ENCODE data around the gene GULP1. TPM values are rescaled to one million over a fixed set of nuclear protein-coding genes. Genes with fewer than 3 reads are reported as not detected.

Gene GULP1
- total and polyA plus RNA-seq, 2 of the 13 experiments (the other 11 are each of a cell fraction or from before 2014, with no cell fraction given) = 0.15 TPM; not detected in 1

DNA sequence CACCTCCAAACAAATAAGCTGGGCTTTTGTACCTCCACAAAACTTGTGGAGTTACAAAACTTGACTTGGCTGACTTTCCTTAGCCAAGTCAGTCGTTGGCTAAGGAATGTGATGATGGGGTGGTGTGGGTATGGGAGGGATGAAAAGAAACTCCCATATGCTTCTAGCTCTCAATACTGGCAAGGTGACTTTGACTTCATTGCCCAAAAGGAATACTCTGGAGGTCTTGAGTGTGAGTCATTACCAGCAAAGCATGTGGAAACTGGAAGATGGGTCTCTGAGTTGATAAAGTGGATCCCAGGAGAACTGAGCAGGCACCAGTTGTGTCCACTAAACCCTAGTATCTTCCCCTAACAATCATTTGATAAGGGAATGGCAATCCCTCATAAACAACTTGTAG lies 226.7 kb downstream of the GULP1 start:
- FAIRE-seq = no peak
- no peak overlapping the region for H3K4me2 ChIP-seq (ENCODE audit: low read depth, low read length)
- CTCF ChIA-PET (ENCODE audit: low intra/inter-chr PET ratio, low total read pairs) = no interaction called here

More for the DNA sequence above, 226.7 kb downstream of the GULP1 start:
- DNase-seq (ENCODE audit: low spot score) (no peak), ATAC-seq (no peak)
- Histone ChIP-seq H3K36me3 (replicated peaks in 1 of 2; ENCODE audit: control insufficient read depth in 1 of 2, insufficient read depth in 2 of 2, low read length in 2 of 2) (no peaks in the 10 kb centered on the region), H3K4me1 (ENCODE audit: insufficient read depth, low read length) (no peaks in the 10 kb centered on the region), H4K20me1 (ENCODE audit: insufficient read depth, low read length) (no peaks in the 10 kb centered on the region), H3K79me2 (ENCODE audit: insufficient read depth, low read length) (no peaks in the 10 kb centered on the region), H3K4me3 (replicated peaks in 1 of 3; ENCODE audit: insufficient read depth in 1 of 3, low read depth in 2 of 3, low read length in 3 of 3) (no peak overlapping the region), H2AFZ (ENCODE audit: low read length) (no peak overlapping the region), H3K9ac (ENCODE audit: insufficient read depth, low read depth, low read length) (no peak overlapping the region), H3K27ac (ENCODE audit: extremely low read length, insufficient read depth, low read length) (no peak overlapping the region), H3K9me3 (ENCODE audit: low read length) (no peaks in the 10 kb centered on the region), H3K27me3 (ENCODE audit: control insufficient read depth in 1 of 2, insufficient read depth in 2 of 2, low read length in 2 of 2) (no peaks in the 10 kb centered on the region)
- TF ChIP-seq REPIN1 (CRISPR knock-in tag; IDR thresholded peaks at IDR 0.05; ENCODE audit: borderline replicate concordance, low read depth) = no peak
- no peak for TF ChIP-seq ZSCAN25 (CRISPR knock-in tag; IDR thresholded peaks at IDR 0.05)
- TF ChIP-seq, protein P1, sequence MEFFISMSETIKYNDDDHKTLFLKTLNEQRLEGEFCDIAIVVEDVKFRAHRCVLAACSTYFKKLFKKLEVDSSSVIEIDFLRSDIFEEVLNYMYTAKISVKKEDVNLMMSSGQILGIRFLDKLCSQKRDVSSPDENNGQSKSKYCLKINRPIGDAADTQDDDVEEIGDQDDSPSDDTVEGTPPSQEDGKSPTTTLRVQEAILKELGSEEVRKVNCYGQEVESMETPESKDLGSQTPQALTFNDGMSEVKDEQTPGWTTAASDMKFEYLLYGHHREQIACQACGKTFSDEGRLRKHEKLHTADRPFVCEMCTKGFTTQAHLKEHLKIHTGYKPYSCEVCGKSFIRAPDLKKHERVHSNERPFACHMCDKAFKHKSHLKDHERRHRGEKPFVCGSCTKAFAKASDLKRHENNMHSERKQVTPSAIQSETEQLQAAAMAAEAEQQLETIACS (CRISPR knock-in tag; IDR thresholded peaks at IDR 0.05) = no peak
- TF ChIP-seq, protein P2, sequence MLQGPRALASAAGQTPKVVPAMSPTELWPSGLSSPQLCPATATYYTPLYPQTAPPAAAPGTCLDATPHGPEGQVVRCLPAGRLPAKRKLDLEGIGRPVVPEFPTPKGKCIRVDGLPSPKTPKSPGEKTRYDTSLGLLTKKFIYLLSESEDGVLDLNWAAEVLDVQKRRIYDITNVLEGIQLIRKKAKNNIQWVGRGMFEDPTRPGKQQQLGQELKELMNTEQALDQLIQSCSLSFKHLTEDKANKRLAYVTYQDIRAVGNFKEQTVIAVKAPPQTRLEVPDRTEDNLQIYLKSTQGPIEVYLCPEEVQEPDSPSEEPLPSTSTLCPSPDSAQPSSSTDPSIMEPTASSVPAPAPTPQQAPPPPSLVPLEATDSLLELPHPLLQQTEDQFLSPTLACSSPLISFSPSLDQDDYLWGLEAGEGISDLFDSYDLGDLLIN (CRISPR knock-in tag; IDR thresholded peaks at IDR 0.05; ENCODE audit: borderline replicate concordance) = no peak
- no peak for TF ChIP-seq ZSCAN12 (CRISPR knock-in tag; IDR thresholded peaks at IDR 0.05)
- TF ChIP-seq SNRNP70 (IDR thresholded peaks at IDR 0.05; ENCODE audit: low read depth, low read length) = no peak
- no peak for TF ChIP-seq CENPX (CRISPR knock-in tag; IDR thresholded peaks at IDR 0.05)
- no peak for TF ChIP-seq BRD4 (CRISPR knock-in tag; IDR thresholded peaks at IDR 0.05)
- TF ChIP-seq, protein P3, sequence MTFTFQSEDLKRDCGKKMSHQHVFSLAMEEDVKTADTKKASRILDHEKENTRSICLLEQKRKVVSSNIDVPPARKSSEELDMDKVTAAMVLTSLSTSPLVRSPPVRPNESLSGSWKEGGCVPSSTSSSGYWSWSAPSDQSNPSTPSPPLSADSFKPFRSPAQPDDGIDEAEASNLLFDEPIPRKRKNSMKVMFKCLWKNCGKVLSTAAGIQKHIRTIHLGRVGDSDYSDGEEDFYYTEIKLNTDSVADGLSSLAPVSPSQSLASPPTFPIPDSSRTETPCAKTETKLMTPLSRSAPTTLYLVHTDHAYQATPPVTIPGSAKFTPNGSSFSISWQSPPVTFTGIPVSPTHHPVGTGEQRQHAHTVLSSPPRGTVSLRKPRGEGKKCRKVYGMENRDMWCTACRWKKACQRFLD (CRISPR knock-in tag; IDR thresholded peaks at IDR 0.05; ENCODE audit: borderline replicate concordance) = no peak
- no peak for TF ChIP-seq NFATC3 (CRISPR knock-in tag; IDR thresholded peaks at IDR 0.05)
- TF ChIP-seq, protein P4, sequence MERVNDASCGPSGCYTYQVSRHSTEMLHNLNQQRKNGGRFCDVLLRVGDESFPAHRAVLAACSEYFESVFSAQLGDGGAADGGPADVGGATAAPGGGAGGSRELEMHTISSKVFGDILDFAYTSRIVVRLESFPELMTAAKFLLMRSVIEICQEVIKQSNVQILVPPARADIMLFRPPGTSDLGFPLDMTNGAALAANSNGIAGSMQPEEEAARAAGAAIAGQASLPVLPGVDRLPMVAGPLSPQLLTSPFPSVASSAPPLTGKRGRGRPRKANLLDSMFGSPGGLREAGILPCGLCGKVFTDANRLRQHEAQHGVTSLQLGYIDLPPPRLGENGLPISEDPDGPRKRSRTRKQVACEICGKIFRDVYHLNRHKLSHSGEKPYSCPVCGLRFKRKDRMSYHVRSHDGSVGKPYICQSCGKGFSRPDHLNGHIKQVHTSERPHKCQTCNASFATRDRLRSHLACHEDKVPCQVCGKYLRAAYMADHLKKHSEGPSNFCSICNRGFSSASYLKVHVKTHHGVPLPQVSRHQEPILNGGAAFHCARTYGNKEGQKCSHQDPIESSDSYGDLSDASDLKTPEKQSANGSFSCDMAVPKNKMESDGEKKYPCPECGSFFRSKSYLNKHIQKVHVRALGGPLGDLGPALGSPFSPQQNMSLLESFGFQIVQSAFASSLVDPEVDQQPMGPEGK (CRISPR knock-in tag; IDR thresholded peaks at IDR 0.05) = no peak
- intact Hi-C loops (cut with micrococcal nuclease; ENCODE audit: unreplicated experiment) (loop anchor here (10.0 kb wide), 1 partner anchor 674 kb away; no protein-coding TSS in a partner anchor), in situ Hi-C loops (cut with HindIII; ENCODE audit: extremely low pct_ligation_motif_present, low pct_unique_long_range_greater_than_20kb) (loop anchor here (25.0 kb wide), 1 partner anchor 931 kb away; no protein-coding TSS in a partner anchor)
- BruUV-seq (replicated peaks) = no TSS peak
- POLR2A ChIA-PET = no interaction called here
- WGBS (ENCODE audit: low lambda C conversion rate) = 0% methylated on average over 1 of the region's 1 CpG

Measured in HepG2 (cell line).